H1 (cell line): Measurements from ENCODE around the gene TTC34. TPM values are rescaled to one million over a fixed set of nuclear protein-coding genes. Genes with fewer than 3 reads are reported as not detected.

Experiments used
- CTCF ChIA-PET: fragments of 300-600 bp; sonication (Branson Sonifier 250); formaldehyde crosslinking; loops from one replicate; lab custom pipeline; 2021; ENCODE audit not compliant: partially characterized antibody; lab: Charles Lee
- POLR2A ChIA-PET: fragments of 300-600 bp; sonication (Branson Sonifier 250); formaldehyde crosslinking; loops from one replicate; lab custom pipeline; 2021; ENCODE audit warnings: inconsistent platforms; ENCODE audit not compliant: partially characterized antibody; lab: Charles Lee
- DNase-seq, 2 experiments: peaks; one replicate each; pipeline versions ENCODE4 v3.0.0 to v3.0.0-alpha.2; 2010 to 2022; ENCODE audit warnings: low spot score in 2 of 2, low read depth in 1 of 2, mixed read lengths in 1 of 2
- FAIRE-seq: peaks from 2 replicates; lab custom pipeline; 2011; peaks lifted over from hg19 to GRCh38; lab: Jason Lieb, UNC
- H2AFZ ChIP-seq: 2 replicates; pipeline ENCODE4 v1.8.1; 2012; ENCODE audit warnings: low read length, inconsistent platforms
- H2AK5ac ChIP-seq: 2 replicates; pipeline ENCODE4 v1.6.1; 2013; ENCODE audit warnings: low read depth, low read length
- H2BK120ac ChIP-seq: replicated peaks from 2 replicates; pipeline ENCODE3; 2013; ENCODE audit warnings: low read depth, low read length, inconsistent platforms
- H2BK12ac ChIP-seq: 2 replicates; pipeline ENCODE4 v1.6.1; 2013; ENCODE audit warnings: low read depth, low read length
- H2BK15ac ChIP-seq: 2 replicates; pipeline ENCODE4 v1.6.1; 2013; ENCODE audit warnings: low read length
- H2BK20ac ChIP-seq: 2 replicates; pipeline ENCODE4 v1.6.1; 2013; ENCODE audit warnings: low read length
- H2BK5ac ChIP-seq: 2 replicates; pipeline ENCODE4 v1.6.1; 2013; ENCODE audit warnings: low read depth, low read length
- H3K14ac ChIP-seq: 2 replicates; pipeline ENCODE4 v1.6.1; 2013; ENCODE audit warnings: inconsistent platforms; ENCODE audit not compliant: insufficient read length
- H3K18ac ChIP-seq: 2 replicates; pipeline ENCODE4 v1.6.1; 2013; ENCODE audit warnings: low read length; ENCODE audit errors: extremely low read depth
- H3K23ac ChIP-seq: 2 replicates; pipeline ENCODE4 v1.6.1; 2013; ENCODE audit warnings: inconsistent platforms; ENCODE audit not compliant: insufficient read length
- H3K23me2 ChIP-seq: 2 replicates; pipeline ENCODE4 v1.6.1; 2013; ENCODE audit warnings: low read depth, low read length
- H3K27ac ChIP-seq: 2 replicates; pipeline ENCODE4 v1.6.1; 2011; ENCODE audit warnings: low read depth, low read length, inconsistent platforms
- H3K27me3 ChIP-seq, 4 experiments: replicated peaks in 1 of 4; 1 replicate in 1 of 4; 2 replicates in 3 of 4; pipeline versions ENCODE4 v1.6.1 to v1.8.1; 2011 to 2013; ENCODE audit warnings: low read length in 3 of 4, mild to moderate bottlenecking in 3 of 4, inconsistent platforms in 2 of 4, mixed read lengths in 2 of 4, moderate library complexity in 1 of 4; ENCODE audit not compliant: control insufficient read depth in 3 of 4, insufficient read depth in 3 of 4; ENCODE audit errors: extremely low read depth in 1 of 4
- H3K36me3 ChIP-seq, 4 experiments: 2 replicates each; pipeline versions ENCODE4 v1.6.1 to v1.8.1; 2011 to 2013; ENCODE audit warnings: mild to moderate bottlenecking in 4 of 4, low read length in 3 of 4, moderate library complexity in 2 of 4, control low read depth in 1 of 4, inconsistent platforms in 1 of 4; ENCODE audit not compliant: insufficient read depth in 4 of 4, control insufficient read depth in 2 of 4
- H3K4ac ChIP-seq: replicated peaks from 2 replicates; pipeline ENCODE3; 2013; ENCODE audit warnings: low read length, low read depth, mixed read lengths, inconsistent platforms; ENCODE audit not compliant: insufficient read length
- H3K4me1 ChIP-seq, 4 experiments: replicated peaks in 1 of 4; 1 replicate in 1 of 4; 2 replicates in 3 of 4; pipeline versions ENCODE4 v1.6.1 to v1.8.1; 2011 to 2013; ENCODE audit warnings: low read length in 3 of 4, inconsistent platforms in 2 of 4, mixed read lengths in 1 of 4; ENCODE audit not compliant: insufficient read depth in 4 of 4, control insufficient read depth in 3 of 4
- H3K4me2 ChIP-seq, 2 experiments: 2 replicates each; pipeline versions ENCODE4 v1.6.1 to v1.8.1; 2011 to 2013; ENCODE audit warnings: low read depth in 2 of 2, low read length in 2 of 2, control low read depth in 1 of 2, inconsistent platforms in 1 of 2, mild to moderate bottlenecking in 1 of 2; ENCODE audit not compliant: insufficient read depth in 1 of 2
- H3K4me3 ChIP-seq, 4 experiments: fragments of 200-600, 300-600 bp in 1 of 4; sonication (generic), shearing (Covaris generic), sonication (Bioruptor Twin) in 1 of 4; 2 replicates each; pipeline versions ENCODE4 v1.5.1 to v1.8.1; 2011 to 2016; ENCODE audit warnings: low read length in 4 of 4, low read depth in 3 of 4, control low read depth in 2 of 4, inconsistent platforms in 2 of 4, mild to moderate bottlenecking in 2 of 4, mixed read lengths in 1 of 4, moderate library complexity in 1 of 4; ENCODE audit not compliant: insufficient read depth in 2 of 4; ENCODE audit errors: extremely low read depth in 1 of 4
- H3K56ac ChIP-seq: replicated peaks from 2 replicates; pipeline ENCODE3; 2013; ENCODE audit warnings: low read depth, mild to moderate bottlenecking, mixed read lengths, low read length, inconsistent platforms; ENCODE audit not compliant: insufficient read length
- H3K79me1 ChIP-seq: 2 replicates; pipeline ENCODE4 v1.6.1; 2013; ENCODE audit warnings: low read depth, low read length, control low read depth
- H3K79me2 ChIP-seq, 2 experiments: 2 replicates each; pipeline versions ENCODE4 v1.6.1 to v1.8.1; 2012 to 2013; ENCODE audit warnings: low read length in 2 of 2, mild to moderate bottlenecking in 2 of 2, inconsistent platforms in 1 of 2; ENCODE audit not compliant: insufficient read depth in 2 of 2, control insufficient read depth in 1 of 2
- H3K9ac ChIP-seq, 4 experiments: replicated peaks in 1 of 4; 1 replicate in 1 of 4; 2 replicates in 3 of 4; pipeline versions ENCODE4 v1.6.1 to v1.8.1; 2011 to 2013; ENCODE audit warnings: low read depth in 3 of 4, low read length in 3 of 4, control low read depth in 2 of 4, mild to moderate bottlenecking in 2 of 4, moderate library complexity in 2 of 4, inconsistent platforms in 1 of 4; ENCODE audit errors: extremely low read depth in 1 of 4
- H3K9me3 ChIP-seq, 2 experiments: 2 replicates each; pipeline versions ENCODE4 v1.6.1 to v1.8.1; 2012 to 2013; ENCODE audit warnings: mild to moderate bottlenecking in 2 of 2, moderate library complexity in 2 of 2, control low read depth in 1 of 2, inconsistent platforms in 1 of 2, low read depth in 1 of 2, low read length in 1 of 2, mixed read lengths in 1 of 2; ENCODE audit not compliant: insufficient read depth in 2 of 2
- H4K20me1 ChIP-seq, 2 experiments: replicated peaks in 1 of 2; 2 replicates each; pipeline versions ENCODE3 to v1.8.1; 2011 to 2013; ENCODE audit warnings: inconsistent platforms in 2 of 2, low read length in 2 of 2, mild to moderate bottlenecking in 1 of 2; ENCODE audit not compliant: insufficient read depth in 2 of 2, control insufficient read depth in 1 of 2
- H4K5ac ChIP-seq: 2 replicates; pipeline ENCODE4 v1.6.1; 2013; ENCODE audit warnings: low read length, low read depth, mixed read lengths, inconsistent platforms; ENCODE audit not compliant: insufficient read length
- H4K8ac ChIP-seq: 2 replicates; pipeline ENCODE4 v1.8.0; 2013; ENCODE audit warnings: mild to moderate bottlenecking, moderate library complexity, low read length, inconsistent platforms; ENCODE audit not compliant: insufficient read depth; ENCODE audit errors: extremely low read depth
- H4K91ac ChIP-seq: replicated peaks from 2 replicates; pipeline ENCODE3; 2013; ENCODE audit warnings: low read length, mixed read lengths, inconsistent platforms; ENCODE audit not compliant: insufficient read length
- BACH1 ChIP-seq: IDR thresholded peaks from 2 replicates; pipeline ENCODE4 v1.6.1; 2012; ENCODE audit warnings: low read length, improper control_type of control experiment
- CHD2 ChIP-seq: IDR thresholded peaks from 2 replicates; pipeline ENCODE4 v1.6.1; 2012; ENCODE audit warnings: low read length, improper control_type of control experiment
- EZH2 ChIP-seq: fragments of 200-600 bp; sonication (generic); IDR thresholded peaks from 2 replicates; pipeline ENCODE4 v1.7.1; 2012; ENCODE audit warnings: low read depth, mild to moderate bottlenecking, moderate library complexity, low read length, inconsistent platforms; ENCODE audit not compliant: severe bottlenecking
- FOSL1 ChIP-seq: IDR thresholded peaks from 2 replicates; pipeline ENCODE4 v1.6.1; 2011; ENCODE audit warnings: mild to moderate bottlenecking, low read depth, low read length, moderate library complexity; ENCODE audit not compliant: insufficient read depth
- GABPA ChIP-seq: IDR thresholded peaks from 2 replicates; pipeline ENCODE4 v1.6.1; 2011; ENCODE audit warnings: mild to moderate bottlenecking, low read length, moderate library complexity, borderline replicate concordance; ENCODE audit not compliant: insufficient read depth
- HDAC6 ChIP-seq: IDR thresholded peaks from one replicate; pipeline ENCODE4 v1.7.1; 2012; ENCODE audit warnings: low read depth, mild to moderate bottlenecking, inconsistent platforms, low read length, moderate library complexity
- KDM1A ChIP-seq: fragments of 200-600, 300-600 bp; sonication (generic); IDR thresholded peaks from 2 replicates; pipeline ENCODE4 v1.7.1; 2016; ENCODE audit warnings: mild to moderate bottlenecking, low read length, borderline replicate concordance
- KDM5A ChIP-seq: fragments of 200-600 bp; IDR thresholded peaks from 2 replicates; pipeline ENCODE4 v1.7.1; 2012; ENCODE audit warnings: mild to moderate bottlenecking, low read length, inconsistent platforms, mixed read lengths
- POLR2AphosphoS5 ChIP-seq: IDR thresholded peaks from 2 replicates; pipeline ENCODE4 v1.6.1; 2011; ENCODE audit warnings: low read depth, low read length
- POU5F1 ChIP-seq: IDR thresholded peaks from 2 replicates; pipeline ENCODE4 v1.6.1; 2011; ENCODE audit warnings: low read depth, mild to moderate bottlenecking, low read length, moderate library complexity
- RXRA ChIP-seq: IDR thresholded peaks from 2 replicates; pipeline ENCODE4 v1.6.1; 2011; ENCODE audit warnings: low read depth, mild to moderate bottlenecking, low read length, moderate library complexity; ENCODE audit not compliant: insufficient read depth
- SIRT6 ChIP-seq: IDR thresholded peaks from one replicate; pipeline ENCODE4 v1.7.1; 2012; ENCODE audit warnings: low read length, inconsistent platforms
- SP1 ChIP-seq: IDR thresholded peaks from 2 replicates; pipeline ENCODE4 v1.6.1; 2011; ENCODE audit warnings: low read depth, low read length
- SP4 ChIP-seq: IDR thresholded peaks from 2 replicates; pipeline ENCODE4 v1.6.1; 2012; ENCODE audit warnings: low read length, inconsistent platforms
- WGBS, 2 experiments: shearing (Covaris generic) in 1 of 2; methylation state at CpG; one replicate each; pipeline versions ENCODE4 v1.1.6 to v1.1.7; 2013 to 2015; ENCODE audit warnings: low lambda C conversion rate in 2 of 2, mixed read lengths in 2 of 2, inconsistent platforms in 1 of 2, low coverage in 1 of 2, missing lambda C conversion rate in 1 of 2; ENCODE audit not compliant: insufficient replicate concordance in 2 of 2, insufficient coverage in 1 of 2, insufficient read length in 1 of 2; ENCODE audit errors: extremely low coverage in 1 of 2, missing lambda C conversion rate in 1 of 2; 5-methylcytosine and 5-hydroxymethylcytosine counted together
- polyA plus RNA-seq, 7 experiments: library from polyadenylated mRNA; depleted of rRNA in 3 of 7; stranded (reverse) in 5 of 7; unstranded in 2 of 7; fragments of >200 nt in 5 of 7; fragments of 200-250 nt in 2 of 7; gene quantifications; 1 replicate in 5 of 7; 2 replicates in 1 of 7; 4 replicates in 1 of 7; pipeline versions ENCODE4 v1.2.1 to v1.2.3, GENCODE V29; 2011 to 2013; ENCODE audit warnings: missing spikeins in 2 of 7, mixed read lengths in 2 of 7
- total RNA-seq: library from RNA; stranded (reverse); fragmentation: NEBNext Ultra II Directional; extraction: Animal tissue kit (Norgen Biotek cat#: 25700); gene quantifications from 2 replicates; pipeline ENCODE4 v1.2.1, GENCODE V29; 2021

The TTC34 gene
- total and polyA plus RNA-seq, 2 of the 8 experiments (the other 6 are each of a cell fraction or from before 2014, with no cell fraction given) = 0.23 to 0.50 TPM

- Histone ChIP-seq H4K5ac (no peak overlapping the region), H3K79me2 (no peaks in the 10 kb centered on the region), H3K4me3 (no peak overlapping the region), H3K27ac (no peak overlapping the region), H2AFZ (no peak overlapping the region), H3K27me3 (no peaks in the 10 kb centered on the region), H3K14ac (no peak overlapping the region), H4K91ac (no peak overlapping the region), H3K23me2 (no peaks in the 10 kb centered on the region), H2BK120ac (no peak overlapping the region), H3K79me1 (no peaks in the 10 kb centered on the region), H3K56ac (no peak overlapping the region), H3K4ac (no peak overlapping the region), H2BK5ac (no peak overlapping the region), H2BK20ac (no peak overlapping the region), H3K18ac (no peak overlapping the region), H3K23ac (no peak overlapping the region), H3K9ac (no peak overlapping the region), H3K4me1 (no peaks in the 10 kb centered on the region), H3K4me2 (no peak overlapping the region), H3K9me3 (peaks cover 74 to 99% of the 10 kb centered on the region in 2 experiments), H3K36me3 (peaks cover 0 to 3% (median 0%) of the 10 kb centered on the region in 4 experiments; a peak in 1 of 8 replicates), H4K8ac (no peak overlapping the region), H2BK12ac (no peak overlapping the region), H4K20me1 (no peaks in the 10 kb centered on the region), H2AK5ac (no peak overlapping the region), H2BK15ac (no peak overlapping the region)
- ChIA-PET POLR2A (no interaction called here), CTCF (no interaction called here)
- TF ChIP-seq KDM5A (no peak), SIRT6 (no peak), SP4 (no peak), EZH2 (no peak), POLR2AphosphoS5 (no peak), KDM1A (no peak), CHD2 (no peak), POU5F1 (no peak), SP1 (no peak), BACH1 (no peak), HDAC6 (no peak), FOSL1 (no peak), RXRA (no peak), GABPA (no peak)
- WGBS, 2 experiments = 89% methylated on average over 10 of the region's 17 CpGs; no CpG with 5 or more reads in 1 of the 2 experiments
- FAIRE-seq = no peak
- no peak for DNase-seq
Measured at GRCh38 chr1:2809656-2810055, 8.2 kb upstream of the TTC34 start.
